HepG2 (cell line): ENCODE measurements around the gene PPM1E. TPM values are rescaled to one million over a fixed set of nuclear protein-coding genes. Genes with fewer than 3 reads are reported as not detected.

Source experiments
- ADNP ChIP-seq: sonication (generic); formaldehyde crosslinking; IDR thresholded peaks from 2 replicates; pipeline ENCODE4 v1.4.0; 2020; ENCODE audit warnings: missing genetic modification reagents
- CBX2 ChIP-seq, 2 experiments: fragments of 200-600 bp in 1 of 2; sonication (generic); formaldehyde crosslinking in 1 of 2; IDR thresholded peaks; 2 replicates each; pipeline versions ENCODE4 v1.7.0 to v1.8.1; 2018 to 2022; ENCODE audit warnings: low read depth in 2 of 2, low read length in 1 of 2, mild to moderate bottlenecking in 1 of 2, missing genetic modification reagents in 1 of 2
- CCAR2 ChIP-seq: fragments of 200-400 bp; formaldehyde crosslinking; optimal IDR thresholded peaks from 2 replicates; pipeline ENCODE3; 2018; ENCODE audit warnings: low read depth, mild to moderate bottlenecking, low read length, moderate library complexity
- FIP1L1 ChIP-seq: fragments of 200-400 bp; formaldehyde crosslinking; IDR thresholded peaks from 2 replicates; pipeline ENCODE4 v1.6.1; 2018; ENCODE audit warnings: low read depth, mild to moderate bottlenecking, low read length, moderate library complexity, borderline replicate concordance; ENCODE audit not compliant: insufficient read depth
- FLYWCH1 ChIP-seq: sonication (generic); formaldehyde crosslinking; IDR thresholded peaks from 2 replicates; pipeline ENCODE4 v1.8.1; 2023; ENCODE audit warnings: mild to moderate bottlenecking, missing genetic modification reagents
- KDM3A ChIP-seq: IDR thresholded peaks from 2 replicates; pipeline ENCODE4 v1.6.1; 2018; ENCODE audit warnings: low read depth, missing compliant biosample characterization
- KLF11 ChIP-seq: IDR thresholded peaks from 2 replicates; pipeline ENCODE4 v1.6.1; 2016; ENCODE audit warnings: missing compliant biosample characterization
- MTF1 ChIP-seq: sonication (generic); formaldehyde crosslinking; IDR thresholded peaks from 2 replicates; pipeline ENCODE4 v1.5.0; 2020; ENCODE audit warnings: missing genetic modification reagents
- NCOR1 ChIP-seq: fragments of 200-600 bp; sonication (generic); IDR thresholded peaks from 2 replicates; pipeline ENCODE4 v1.7.0; 2017; ENCODE audit warnings: antibody characterized with exemption, low read length, borderline replicate concordance
- PBX3 ChIP-seq: sonication (generic); formaldehyde crosslinking; IDR thresholded peaks from 2 replicates; pipeline ENCODE4 v1.8.1; 2023; ENCODE audit warnings: missing genetic modification reagents, inconsistent platforms, borderline replicate concordance
- PLSCR1 ChIP-seq: sonication (generic); formaldehyde crosslinking; IDR thresholded peaks from 2 replicates; pipeline ENCODE4 v1.5.0; 2020; ENCODE audit warnings: missing genetic modification reagents, mild to moderate bottlenecking, borderline replicate concordance
- PREB ChIP-seq: sonication (generic); formaldehyde crosslinking; IDR thresholded peaks from 2 replicates; pipeline ENCODE4 v1.4.0; 2020; ENCODE audit warnings: missing genetic modification reagents
- RAD51 ChIP-seq: fragments of 450-650 bp; IDR thresholded peaks from 2 replicates; pipeline ENCODE4 v1.6.1; 2016; ENCODE audit warnings: borderline replicate concordance
- RARA ChIP-seq: IDR thresholded peaks from 2 replicates; pipeline ENCODE4 v1.6.1; 2016; ENCODE audit warnings: missing genetic modification reagents, missing compliant biosample characterization
- RARG ChIP-seq: sonication (generic); formaldehyde crosslinking; IDR thresholded peaks from 2 replicates; pipeline ENCODE4 v1.4.0; 2020; ENCODE audit warnings: low read depth, mild to moderate bottlenecking, missing genetic modification reagents
- RBAK ChIP-seq: sonication (generic); formaldehyde crosslinking; IDR thresholded peaks from 2 replicates; pipeline ENCODE4 v1.5.1; 2020; ENCODE audit warnings: mild to moderate bottlenecking, missing genetic modification reagents
- RBM39 ChIP-seq: fragments of 200-400 bp; formaldehyde crosslinking; IDR thresholded peaks from one replicate; pipeline ENCODE4 v1.6.1; 2018; ENCODE audit warnings: antibody characterized with exemption, mild to moderate bottlenecking, low read depth, low read length; ENCODE audit not compliant: poor library complexity, severe bottlenecking
- SMAD1 ChIP-seq: sonication (generic); formaldehyde crosslinking; IDR thresholded peaks from 2 replicates; pipeline ENCODE4 v1.4.0; 2020; ENCODE audit warnings: missing genetic modification reagents, low read depth, mild to moderate bottlenecking, borderline replicate concordance
- SYNCRIP ChIP-seq: fragments of 200-400 bp; formaldehyde crosslinking; IDR thresholded peaks from 2 replicates; pipeline ENCODE4 v1.6.1; 2018; ENCODE audit warnings: mild to moderate bottlenecking, low read depth, low read length; ENCODE audit not compliant: insufficient read depth
- TBX2 ChIP-seq: sonication (generic); formaldehyde crosslinking; IDR thresholded peaks from 2 replicates; pipeline ENCODE4 v1.5.0; 2020; ENCODE audit warnings: missing genetic modification reagents, mild to moderate bottlenecking, borderline replicate concordance
- ZNF235 ChIP-seq: sonication (generic); formaldehyde crosslinking; IDR thresholded peaks from 2 replicates; pipeline ENCODE4 v1.8.1; 2023; ENCODE audit warnings: mild to moderate bottlenecking, missing genetic modification reagents, borderline replicate concordance
- ZNF382 ChIP-seq: sonication (generic); formaldehyde crosslinking; IDR thresholded peaks from 2 replicates; pipeline ENCODE4 v1.5.0; 2020; ENCODE audit warnings: missing genetic modification reagents, mild to moderate bottlenecking, borderline replicate concordance
- ZNF432 ChIP-seq: sonication (generic); formaldehyde crosslinking; IDR thresholded peaks from 2 replicates; pipeline ENCODE4 v1.5.0; 2020; ENCODE audit warnings: missing genetic modification reagents, mild to moderate bottlenecking, borderline replicate concordance
- ZNF441 ChIP-seq: sonication (generic); formaldehyde crosslinking; IDR thresholded peaks from 2 replicates; pipeline ENCODE4 v1.7.0; 2021; ENCODE audit warnings: missing genetic modification reagents, borderline replicate concordance
- ZNF672 ChIP-seq: sonication (generic); formaldehyde crosslinking; IDR thresholded peaks from 2 replicates; pipeline ENCODE4 v1.8.1; 2022; ENCODE audit warnings: missing genetic modification reagents
- ZNF709 ChIP-seq: sonication (generic); formaldehyde crosslinking; IDR thresholded peaks from 2 replicates; pipeline ENCODE4 v1.5.0; 2020; ENCODE audit warnings: mild to moderate bottlenecking, missing genetic modification reagents
- ZNF878 ChIP-seq: sonication (generic); formaldehyde crosslinking; IDR thresholded peaks from 2 replicates; pipeline ENCODE4 v1.8.1; 2023; ENCODE audit warnings: mild to moderate bottlenecking, missing genetic modification reagents, moderate library complexity
- ZNF879 ChIP-seq: sonication (generic); formaldehyde crosslinking; IDR thresholded peaks from 2 replicates; pipeline ENCODE4 v1.8.1; 2023; ENCODE audit warnings: missing genetic modification reagents
- polyA plus RNA-seq, 8 experiments: library from polyadenylated mRNA; depleted of rRNA in 3 of 8; stranded (reverse) in 7 of 8; unstranded in 1 of 8; fragments of >200 nt; fragmentation: Illumina TruSeq in 4 of 8; extraction: Trizol in 4 of 8; gene quantifications; 2 replicates each; pipeline versions ENCODE4 v1.2.1 to v1.2.3, GENCODE V29; 2011 to 2016; ENCODE audit warnings: low read depth in 4 of 8, missing spikeins in 1 of 8, mixed read lengths in 1 of 8; ENCODE audit not compliant: insufficient read depth in 1 of 8
- total RNA-seq, 5 experiments: library from RNA; depleted of rRNA; stranded (reverse); fragments of >200 nt; fragmentation: Illumina TruSeq; extraction: Trizol; gene quantifications; 2 replicates each; pipeline ENCODE4 v1.2.3, GENCODE V29; 2016; ENCODE audit warnings: low read depth in 1 of 5

PPM1E gene
- total and polyA plus RNA-seq, 2 of the 13 experiments (the other 11 are each of a cell fraction or from before 2014, with no cell fraction given), result 0.15 TPM; not detected in 1

GRCh38 chr17:58829172-58829637 is 73.6 kb downstream of the PPM1E start (continued):
- TF ChIP-seq CBX2 (IDR thresholded peaks at IDR 0.05; ENCODE audit: low read depth, low read length) (no peak), CBX2 (CRISPR knock-in tag; IDR thresholded peaks at IDR 0.05; ENCODE audit: low read depth) (peak; percentile 50; the same call in 1 of the 2 replicates), RBAK (CRISPR knock-in tag) (no peak), ZNF235 (CRISPR knock-in tag) (no peak), KDM3A (no peak), TBX2 (no peak), ZNF441 (CRISPR knock-in tag) (no peak), PREB (no peak), ZNF382 (CRISPR knock-in tag) (no peak), CCAR2 (no peak), ZNF878 (CRISPR knock-in tag) (peak; percentile 7; the same call in 1 of the 2 replicates), ZNF672 (CRISPR knock-in tag) (no peak), MTF1 (CRISPR knock-in tag) (no peak), FLYWCH1 (no peak), RARA (CRISPR knock-in tag) (0 out of 2 replicates have a peak, but pooled peaks have one; percentile 19), RBM39 (no peak), PBX3 (CRISPR knock-in tag) (no peak), SYNCRIP (no peak), FIP1L1 (no peak), NCOR1 (peak; percentile 65; the same call in 1 of the 2 replicates), ZNF879 (CRISPR knock-in tag) (no peak), PLSCR1 (CRISPR knock-in tag) (no peak), RAD51 (no peak), KLF11 (CRISPR knock-in tag) (no peak), RARG (CRISPR knock-in tag) (no peak), ZNF432 (CRISPR knock-in tag) (no peak), ADNP (peak; percentile 89; the same call in 1 of the 2 replicates), SMAD1 (CRISPR knock-in tag) (no peak), ZNF709 (CRISPR knock-in tag) (no peak)
